ENCODE data around the gene SYVN1.

DNA sequence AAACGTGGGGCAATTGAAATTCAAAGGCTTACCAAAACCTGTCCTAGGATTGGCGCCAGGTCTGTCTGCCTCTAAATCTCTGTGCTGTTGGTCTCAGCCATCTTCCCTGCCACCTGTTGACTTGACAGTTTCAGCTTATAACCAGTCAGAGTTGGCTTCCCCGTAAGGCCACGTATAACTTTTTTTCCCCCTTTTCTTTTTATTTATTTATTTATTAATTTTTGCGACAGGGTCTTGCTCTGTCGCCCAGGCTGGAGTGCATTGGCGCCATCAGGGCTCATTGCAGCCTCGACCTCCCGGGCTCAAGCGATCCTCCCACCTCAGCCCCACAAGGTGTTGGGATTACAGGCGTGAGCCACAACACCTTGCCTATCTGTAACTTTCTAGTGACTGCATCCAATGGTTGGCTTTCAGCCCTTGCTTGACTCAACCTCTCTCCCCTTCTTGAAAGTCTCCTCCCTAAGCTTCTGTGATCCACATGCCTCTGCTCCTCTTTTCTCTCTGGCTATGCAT lies 1.4 kb upstream of the SYVN1 start:
- TF ChIP-seq ARNT (IDR thresholded peaks at IDR 0.05) (no peak), BHLHE40 (IDR thresholded peaks at IDR 0.05; ENCODE audit: borderline replicate concordance) (no peak), FOXA1 (IDR thresholded peaks at IDR 0.05) (no peak), SUZ12 (IDR thresholded peaks at IDR 0.05) (no peak), SP1 (IDR thresholded peaks at IDR 0.05) (no peak), HDGF (IDR thresholded peaks at IDR 0.05; ENCODE audit: borderline replicate concordance) (no peak), NFRKB (IDR thresholded peaks at IDR 0.05) (no peak)
- TF ChIP-seq, protein P1, sequence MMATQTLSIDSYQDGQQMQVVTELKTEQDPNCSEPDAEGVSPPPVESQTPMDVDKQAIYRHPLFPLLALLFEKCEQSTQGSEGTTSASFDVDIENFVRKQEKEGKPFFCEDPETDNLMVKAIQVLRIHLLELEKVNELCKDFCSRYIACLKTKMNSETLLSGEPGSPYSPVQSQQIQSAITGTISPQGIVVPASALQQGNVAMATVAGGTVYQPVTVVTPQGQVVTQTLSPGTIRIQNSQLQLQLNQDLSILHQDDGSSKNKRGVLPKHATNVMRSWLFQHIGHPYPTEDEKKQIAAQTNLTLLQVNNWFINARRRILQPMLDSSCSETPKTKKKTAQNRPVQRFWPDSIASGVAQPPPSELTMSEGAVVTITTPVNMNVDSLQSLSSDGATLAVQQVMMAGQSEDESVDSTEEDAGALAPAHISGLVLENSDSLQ (IDR thresholded peaks at IDR 0.05): no peak
